ENCODE data around the gene SEMA3G.
A peak's percentile ranks its signal among the peaks of the same experiment; 100 is the strongest.

SEMA3G gene

GRCh38 chr3:52479037-52479876 lies 34.4 kb upstream of the SEMA3G start:
- DNase-seq: no peak

GRCh38 chr3:52477796-52478095 lies 32.8 kb upstream of the SEMA3G start:
- no peak for DNase-seq

GRCh38 chr3:52477076-52477795 lies 32.3 kb upstream of the SEMA3G start:
- DNase-seq: no peak

GRCh38 chr3:52473026-52473425 lies 28.1 kb upstream of the SEMA3G start:
- DNase-seq: no peak

- no peak for DNase-seq
Observed at GRCh38 chr3:52472239-52473000, 27.5 kb upstream of the SEMA3G start.

GRCh38 chr3:52471371-52472238 lies 26.7 kb upstream of the SEMA3G start:
- DNase-seq: peak; percentile 56 to 62

GRCh38 chr3:52470920-52471319 lies 26.0 kb upstream of the SEMA3G start:
- DNase-seq: no peak

- DNase-seq: no peak
Observed at GRCh38 chr3:52469001-52469400, 24.1 kb upstream of the SEMA3G start.

GRCh38 chr3:52468336-52468735 lies 23.4 kb upstream of the SEMA3G start:
- DNase-seq: no peak

- DNase-seq: no peak
Observed at GRCh38 chr3:52463416-52463815, 18.5 kb upstream of the SEMA3G start.

GRCh38 chr3:52461874-52462273 lies 17.0 kb upstream of the SEMA3G start:
- DNase-seq: no peak

- DNase-seq: no peak
Observed at GRCh38 chr3:52458770-52459545, 14.1 kb upstream of the SEMA3G start.

- DNase-seq: no peak
Observed at GRCh38 chr3:52458031-52458760, 13.3 kb upstream of the SEMA3G start.

- no peak for DNase-seq
Observed at GRCh38 chr3:52456800-52457183, 11.9 kb upstream of the SEMA3G start.

GRCh38 chr3:52456169-52456799 lies 11.4 kb upstream of the SEMA3G start:
- DNase-seq: peak; percentile 39 to 44

GRCh38 chr3:52455283-52456168 lies 10.6 kb upstream of the SEMA3G start, which contains the start of gene NISCH:
Gene NISCH (plus strand): TSS chr3:52455604. CDS start chr3:52455642, 38 bp downstream.
- peak; percentile 98 to 99 for DNase-seq

GRCh38 chr3:52454938-52455282 lies 10.0 kb upstream of the SEMA3G start:
- DNase-seq: no peak

GRCh38 chr3:52454250-52454937 lies 9.5 kb upstream of the SEMA3G start:
- DNase-seq: peak; percentile 34 to 45

Measured in activated T-cell treated with anti-CD3 and anti-CD28 coated beads, Interleukin-2, amount 50 U/mL, for 48 hours (primary cell).